Panc1 (cell line): ENCODE data around the gene CD80.

ENCODE experiments used
- POLR2AphosphoS5 ChIP-seq: IDR thresholded peaks from 2 replicates; pipeline ENCODE4 v1.6.1; 2012; ENCODE audit warnings: mild to moderate bottlenecking, low read depth, low read length, moderate library complexity
- SIN3A ChIP-seq: IDR thresholded peaks from 2 replicates; pipeline ENCODE4 v1.6.1; 2012; ENCODE audit warnings: low read depth, mild to moderate bottlenecking, low read length, moderate library complexity, borderline replicate concordance; ENCODE audit not compliant: insufficient read depth
- TCF7L2 ChIP-seq: IDR thresholded peaks from 2 replicates; pipeline ENCODE4 v1.6.1; 2011; ENCODE audit warnings: mild to moderate bottlenecking, low read depth, low read length, inconsistent platforms
- TF ChIP-seq, protein P1 (sequence below): fragments of 450-650 bp; IDR thresholded peaks from 2 replicates; pipeline ENCODE4 v1.5.1; 2017; ENCODE audit warnings: mild to moderate bottlenecking
- TF ChIP-seq, protein P2 (sequence below), 2 experiments: IDR thresholded peaks; 2 replicates each; pipeline ENCODE4 v1.6.1; 2011 to 2012; ENCODE audit warnings: low read depth in 2 of 2, control low read depth in 1 of 2, low read length in 1 of 2, mild to moderate bottlenecking in 1 of 2, moderate library complexity in 1 of 2; ENCODE audit not compliant: insufficient read depth in 1 of 2

DNA sequence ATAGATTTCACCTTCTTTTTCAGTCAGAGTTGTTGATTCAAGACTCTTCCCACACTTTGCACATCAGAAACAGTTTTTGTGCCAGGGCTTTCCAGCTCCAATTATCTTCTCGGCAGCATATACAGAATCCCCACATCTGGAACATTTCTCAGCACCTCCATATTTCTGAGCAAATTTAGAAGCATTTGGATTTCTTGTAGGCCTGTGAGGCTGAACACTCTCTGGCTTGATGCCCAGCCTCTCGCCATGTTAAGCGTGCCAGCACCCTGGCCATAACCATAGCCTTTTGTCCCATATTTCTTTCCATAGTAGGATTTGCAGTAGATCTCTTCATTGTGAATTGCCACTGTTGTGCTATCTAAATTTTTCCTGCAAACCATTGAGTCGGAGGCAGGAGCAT is 28.3 kb downstream of the CD80 start:
- TF ChIP-seq, protein P1, sequence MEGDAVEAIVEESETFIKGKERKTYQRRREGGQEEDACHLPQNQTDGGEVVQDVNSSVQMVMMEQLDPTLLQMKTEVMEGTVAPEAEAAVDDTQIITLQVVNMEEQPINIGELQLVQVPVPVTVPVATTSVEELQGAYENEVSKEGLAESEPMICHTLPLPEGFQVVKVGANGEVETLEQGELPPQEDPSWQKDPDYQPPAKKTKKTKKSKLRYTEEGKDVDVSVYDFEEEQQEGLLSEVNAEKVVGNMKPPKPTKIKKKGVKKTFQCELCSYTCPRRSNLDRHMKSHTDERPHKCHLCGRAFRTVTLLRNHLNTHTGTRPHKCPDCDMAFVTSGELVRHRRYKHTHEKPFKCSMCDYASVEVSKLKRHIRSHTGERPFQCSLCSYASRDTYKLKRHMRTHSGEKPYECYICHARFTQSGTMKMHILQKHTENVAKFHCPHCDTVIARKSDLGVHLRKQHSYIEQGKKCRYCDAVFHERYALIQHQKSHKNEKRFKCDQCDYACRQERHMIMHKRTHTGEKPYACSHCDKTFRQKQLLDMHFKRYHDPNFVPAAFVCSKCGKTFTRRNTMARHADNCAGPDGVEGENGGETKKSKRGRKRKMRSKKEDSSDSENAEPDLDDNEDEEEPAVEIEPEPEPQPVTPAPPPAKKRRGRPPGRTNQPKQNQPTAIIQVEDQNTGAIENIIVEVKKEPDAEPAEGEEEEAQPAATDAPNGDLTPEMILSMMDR = no peak
- TF ChIP-seq SIN3A (no peak), POLR2AphosphoS5 (no peak), TCF7L2 (no peak)
- TF ChIP-seq, protein P2, sequence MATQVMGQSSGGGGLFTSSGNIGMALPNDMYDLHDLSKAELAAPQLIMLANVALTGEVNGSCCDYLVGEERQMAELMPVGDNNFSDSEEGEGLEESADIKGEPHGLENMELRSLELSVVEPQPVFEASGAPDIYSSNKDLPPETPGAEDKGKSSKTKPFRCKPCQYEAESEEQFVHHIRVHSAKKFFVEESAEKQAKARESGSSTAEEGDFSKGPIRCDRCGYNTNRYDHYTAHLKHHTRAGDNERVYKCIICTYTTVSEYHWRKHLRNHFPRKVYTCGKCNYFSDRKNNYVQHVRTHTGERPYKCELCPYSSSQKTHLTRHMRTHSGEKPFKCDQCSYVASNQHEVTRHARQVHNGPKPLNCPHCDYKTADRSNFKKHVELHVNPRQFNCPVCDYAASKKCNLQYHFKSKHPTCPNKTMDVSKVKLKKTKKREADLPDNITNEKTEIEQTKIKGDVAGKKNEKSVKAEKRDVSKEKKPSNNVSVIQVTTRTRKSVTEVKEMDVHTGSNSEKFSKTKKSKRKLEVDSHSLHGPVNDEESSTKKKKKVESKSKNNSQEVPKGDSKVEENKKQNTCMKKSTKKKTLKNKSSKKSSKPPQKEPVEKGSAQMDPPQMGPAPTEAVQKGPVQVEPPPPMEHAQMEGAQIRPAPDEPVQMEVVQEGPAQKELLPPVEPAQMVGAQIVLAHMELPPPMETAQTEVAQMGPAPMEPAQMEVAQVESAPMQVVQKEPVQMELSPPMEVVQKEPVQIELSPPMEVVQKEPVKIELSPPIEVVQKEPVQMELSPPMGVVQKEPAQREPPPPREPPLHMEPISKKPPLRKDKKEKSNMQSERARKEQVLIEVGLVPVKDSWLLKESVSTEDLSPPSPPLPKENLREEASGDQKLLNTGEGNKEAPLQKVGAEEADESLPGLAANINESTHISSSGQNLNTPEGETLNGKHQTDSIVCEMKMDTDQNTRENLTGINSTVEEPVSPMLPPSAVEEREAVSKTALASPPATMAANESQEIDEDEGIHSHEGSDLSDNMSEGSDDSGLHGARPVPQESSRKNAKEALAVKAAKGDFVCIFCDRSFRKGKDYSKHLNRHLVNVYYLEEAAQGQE (IDR thresholded peaks at IDR 0.05; ENCODE audit: insufficient read depth in 1 of 2, low read depth in 2 of 2, low read length in 1 of 2) = no peak
